Measurements from ENCODE around the gene C8G. TPM values are rescaled to one million over a fixed set of nuclear protein-coding genes. Genes with fewer than 3 reads are reported as not detected.
A peak's percentile ranks its signal among the peaks of the same experiment; 100 is the strongest.

Gene C8G
- 1 to 10 TPM in 2 of 4 donors, under 1 TPM in 2; 0.51 to 1.2 (median 1.0) TPM for polyA plus RNA-seq (ENCODE audit: insufficient read length in 4 of 4)

- peak; percentile 72 to 92 (median 86) for DNase-seq (ENCODE audit: low read depth in 4 of 4, low spot score in 2 of 4)
Measured at GRCh38 chr9:136944519-136945332, at the start of gene C8G, which contains the start of gene FBXW5. C8G (plus strand) TSS chr9:136945243; CDS start chr9:136945321, 78 bp downstream. FBXW5 (minus strand) TSS chr9:136944738; CDS start chr9:136944083, 655 bp downstream.

- no peak for DNase-seq (ENCODE audit: low read depth in 4 of 4, low spot score in 2 of 4)
Measured at GRCh38 chr9:136896027-136896426, 49.0 kb upstream of the C8G start.

- no peak for DNase-seq (ENCODE audit: low read depth in 4 of 4, low spot score in 2 of 4)
Measured at GRCh38 chr9:136898483-136899100, 46.5 kb upstream of the C8G start.

GRCh38 chr9:136899196-136899595 lies 45.8 kb upstream of the C8G start:
- DNase-seq (ENCODE audit: low read depth in 4 of 4, low spot score in 2 of 4) = no peak

GRCh38 chr9:136900556-136900955 lies 44.5 kb upstream of the C8G start:
- no peak for DNase-seq (ENCODE audit: low read depth in 4 of 4, low spot score in 2 of 4)

GRCh38 chr9:136900988-136901515 lies 44.0 kb upstream of the C8G start:
- no peak for DNase-seq (ENCODE audit: low read depth in 4 of 4, low spot score in 2 of 4)

- no peak for DNase-seq (ENCODE audit: low read depth in 4 of 4, low spot score in 2 of 4)
Measured at GRCh38 chr9:136901516-136902258, 43.4 kb upstream of the C8G start.

GRCh38 chr9:136902259-136902821 lies 42.7 kb upstream of the C8G start:
- DNase-seq (ENCODE audit: low read depth in 4 of 4, low spot score in 2 of 4) = no peak

GRCh38 chr9:136903041-136903554 lies 41.9 kb upstream of the C8G start:
- no peak for DNase-seq (ENCODE audit: low read depth in 4 of 4, low spot score in 2 of 4)

- DNase-seq (ENCODE audit: low read depth in 4 of 4, low spot score in 2 of 4) = no peak
Measured at GRCh38 chr9:136906266-136906665, 38.8 kb upstream of the C8G start.

GRCh38 chr9:136907011-136907914 lies 37.8 kb upstream of the C8G start:
- DNase-seq (ENCODE audit: low read depth in 4 of 4, low spot score in 2 of 4) = no peak

GRCh38 chr9:136910197-136910900 lies 34.7 kb upstream of the C8G start:
- no peak for DNase-seq (ENCODE audit: low read depth in 4 of 4, low spot score in 2 of 4)

- no peak for DNase-seq (ENCODE audit: low read depth in 4 of 4, low spot score in 2 of 4)
Measured at GRCh38 chr9:136910901-136911245, 34.2 kb upstream of the C8G start.

- no peak for DNase-seq (ENCODE audit: low read depth in 4 of 4, low spot score in 2 of 4)
Measured at GRCh38 chr9:136913701-136914438, 31.2 kb upstream of the C8G start.

- no peak for DNase-seq (ENCODE audit: low read depth in 4 of 4, low spot score in 2 of 4)
Measured at GRCh38 chr9:136915632-136916329, 29.3 kb upstream of the C8G start.

GRCh38 chr9:136916330-136917184 lies 28.5 kb upstream of the C8G start:
- no peak for DNase-seq (ENCODE audit: low read depth in 4 of 4, low spot score in 2 of 4)

GRCh38 chr9:136917902-136918301 lies 27.1 kb upstream of the C8G start:
- DNase-seq (ENCODE audit: low read depth in 4 of 4, low spot score in 2 of 4) = no peak

Measured in left renal cortex interstitium (tissue), 4 donors.